Esophagus squamous epithelium (tissue), 5 donors: ENCODE results near the gene CFL1. TPM values are rescaled to one million over a fixed set of nuclear protein-coding genes. Genes with fewer than 3 reads are reported as not detected.

ENCODE experiments used
- DNase-seq: peaks from one replicate; lab custom pipeline; 2025; lab: John Stamatoyannopoulos, UW
- H3K27ac ChIP-seq, 4 donors: fragments of 200-600 bp; sonication (generic); one replicate each; pipeline ENCODE4 v1.5.1; 2016 to 2019; ENCODE audit warnings: mild to moderate bottlenecking in 1 of 4
- H3K27me3 ChIP-seq, 4 donors: fragments of 200-600 bp; sonication (generic); 1 replicate in 3 of 4; 2 replicates in 1 of 4; pipeline versions ENCODE4 v1.5.1 to v1.6.0; 2017 to 2021; ENCODE audit warnings: antibody characterized with exemption in 1 of 4
- H3K36me3 ChIP-seq, 3 donors: fragments of 200-600 bp; sonication (generic); one replicate each; pipeline ENCODE4 v1.5.1; 2016 to 2019
- H3K4me1 ChIP-seq, 3 donors: fragments of 200-600 bp; sonication (generic); one replicate each; pipeline ENCODE4 v1.5.1; 2017 to 2019
- H3K4me3 ChIP-seq, 4 donors: fragments of 200-600 bp; sonication (generic); 1 replicate in 3 of 4; 2 replicates in 1 of 4; pipeline ENCODE4 v1.5.1; 2016 to 2019; ENCODE audit warnings: mild to moderate bottlenecking in 2 of 4, moderate library complexity in 1 of 4
- H3K9me3 ChIP-seq, 3 donors: fragments of 200-600 bp; sonication (generic); one replicate each; pipeline ENCODE4 v1.5.1; 2016 to 2019
- CTCF ChIP-seq, 6 experiments: fragments of 450-650 bp in 4 of 6; fragments of 200-600 bp in 2 of 6; sonication (generic) in 2 of 6; IDR thresholded peaks; one replicate each; pipeline ENCODE4 v1.5.1; 2016 to 2019; ENCODE audit warnings: antibody characterized with exemption in 6 of 6, mild to moderate bottlenecking in 4 of 6, moderate library complexity in 4 of 6
- POLR2A ChIP-seq, 4 donors: fragments of 450-650 bp; IDR thresholded peaks; one replicate each; pipeline ENCODE4 v1.6.1; 2017; ENCODE audit warnings: antibody characterized with exemption in 4 of 4, mild to moderate bottlenecking in 4 of 4, moderate library complexity in 3 of 4
- WGBS, 2 donors: methylation state at CpG; one replicate each; pipeline ENCODE4 v1.1.5; 2018; 5-methylcytosine and 5-hydroxymethylcytosine counted together
- intact Hi-C: fragments of 100-400 bp; cut with DNase I; formaldehyde crosslinking; loops from one replicate; pipeline ENCODE4 v1.15.0; 2022
- total RNA-seq, 4 donors: library from RNA; depleted of rRNA; stranded (reverse); fragments of >200 nt; gene quantifications; one replicate each; pipeline ENCODE4 v1.1.0, GENCODE V29; 2016
- donor health status: DM: yes; HTN: yes; CAD: no.

CFL1 gene
- total RNA-seq, 4 donors from 2014 or later = 453 to 833 (median 750) TPM

DNA sequence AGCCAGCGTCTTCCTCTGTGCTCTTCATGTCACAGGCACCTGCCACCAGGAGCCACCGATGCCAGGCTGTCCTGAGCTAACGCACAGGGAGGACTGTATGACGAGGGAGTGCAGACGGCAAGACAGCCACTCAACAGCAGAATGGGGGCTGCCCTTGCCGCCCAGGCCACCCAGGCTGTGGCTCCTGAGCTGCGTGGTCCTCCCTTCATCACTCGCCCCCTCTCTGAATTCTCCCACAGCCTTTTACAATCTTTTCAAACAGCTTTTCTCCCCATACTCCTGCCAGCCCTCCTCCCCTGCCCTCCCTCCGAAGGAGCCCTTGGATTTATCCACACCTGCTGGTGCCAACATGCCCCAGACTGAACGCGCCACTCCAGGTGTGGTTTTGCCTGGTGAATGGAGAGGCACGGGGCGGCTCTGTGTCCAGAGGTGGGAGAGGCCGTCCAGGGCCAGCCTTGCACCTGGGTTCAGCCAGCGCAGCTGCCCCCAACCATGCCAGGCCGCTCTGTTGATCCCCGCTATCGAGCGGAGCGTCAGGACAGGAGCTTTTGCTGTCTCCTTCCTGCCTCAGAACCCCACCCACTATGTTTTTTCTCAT is 49.1 kb downstream of the CFL1 start:
- Histone ChIP-seq H3K9me3 (no peaks in the 10 kb centered on the region), H3K36me3 (no peaks in the 10 kb centered on the region), H3K27me3 (peaks cover 0 to 56% (median 0%) of the 10 kb centered on the region in 4 donors), H3K4me3 (no peak overlapping the region), H3K4me1 (peaks cover 0 to 35% (median 3%) of the 10 kb centered on the region in 3 donors), H3K27ac (no peak overlapping the region)
- no peak for TF ChIP-seq POLR2A (IDR thresholded peaks at IDR 0.05)
- TF ChIP-seq CTCF (IDR thresholded peaks at IDR 0.05) = no peak
- intact Hi-C loops = no loop called here
- WGBS, 2 donors = 26 to 54% methylated on average over 9 of the region's 20 CpGs
- no peak for DNase-seq

DNA sequence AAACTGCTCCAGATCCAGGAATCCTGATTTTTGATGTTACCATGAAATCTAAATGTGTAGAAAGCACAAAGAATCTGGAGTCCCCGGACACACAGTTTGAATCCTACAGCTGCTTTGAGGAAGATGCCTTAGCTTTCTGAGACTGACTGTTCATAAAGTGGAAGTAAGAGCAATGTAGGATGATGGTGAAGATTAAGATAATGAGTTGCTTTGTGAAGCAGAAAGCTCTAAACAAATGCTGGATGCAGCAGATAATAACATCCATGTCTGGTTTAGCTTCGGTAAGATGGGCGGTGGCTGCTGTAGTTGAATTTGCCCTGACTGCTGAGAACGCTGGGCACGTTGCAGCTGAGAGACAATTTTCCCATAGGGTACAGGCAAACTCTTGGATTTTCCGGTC is 51.0 kb downstream of the CFL1 start:
- H3K36me3 ChIP-seq = no peaks in the 10 kb centered on the region
- H3K27me3 ChIP-seq = peaks cover 0 to 74% (median 0%) of the 10 kb centered on the region in 4 donors
- no peak for DNase-seq
- H3K4me3 ChIP-seq = no peak overlapping the region
- no peaks in the 10 kb centered on the region for H3K9me3 ChIP-seq
- WGBS, 2 donors = 60 to 62% methylated on average over 6 of the region's 6 CpGs
- intact Hi-C loops = no loop called here
- TF ChIP-seq CTCF (IDR thresholded peaks at IDR 0.05) (no peak), POLR2A (IDR thresholded peaks at IDR 0.05) (no peak)
- no peak overlapping the region for H3K27ac ChIP-seq
- peaks cover 0 to 40% (median 3%) of the 10 kb centered on the region in 3 donors for H3K4me1 ChIP-seq

Other genes with a start within 250 kb of the CFL1 start
- 10 to 100 TPM; 27.5 to 33.0 (median 30.4) TPM for gene MAP3K11, start 244.0 kb downstream of the CFL1 start, total RNA-seq
- 10 to 100 TPM; 24.0 to 40.0 (median 30.9) TPM for gene PCNX3, start 242.4 kb downstream of the CFL1 start, total RNA-seq
- gene SIPA1, start 220.1 kb downstream of the CFL1 start, total RNA-seq = 10 to 100 TPM in 3 of 4 donors, 1 to 10 TPM in 1; 7.8 to 29.2 (median 27.5) TPM
- gene RELA, start 195.3 kb downstream of the CFL1 start, total RNA-seq = 10 to 100 TPM; 29.4 to 49.4 (median 47.5) TPM
- gene KAT5, start 145.9 kb downstream of the CFL1 start, total RNA-seq = 10 to 100 TPM; 38.2 to 64.7 (median 51.1) TPM
- gene RNASEH2C, start 137.4 kb downstream of the CFL1 start, total RNA-seq = 10 to 100 TPM; 39.9 to 59.5 (median 50.8) TPM
- 10 to 100 TPM; 16.4 to 38.5 (median 23.3) TPM for gene AP5B1, start 77.2 kb downstream of the CFL1 start, total RNA-seq
- gene OVOL1, start 71.1 kb downstream of the CFL1 start, total RNA-seq = 10 to 100 TPM; 26.5 to 90.9 (median 55.3) TPM
- under 1 TPM in 1 of 4 donors, not detected in 3; 0.38 TPM for gene SNX32, start 24.2 kb downstream of the CFL1 start, total RNA-seq
- gene MUS81, start 2.3 kb upstream of the CFL1 start, total RNA-seq = 10 to 100 TPM; 17.6 to 36.2 (median 31.1) TPM
- gene EFEMP2, start 14.6 kb upstream of the CFL1 start, total RNA-seq = 10 to 100 TPM in 2 of 4 donors, 1 to 10 TPM in 2; 3.6 to 29.0 (median 10.2) TPM
- gene CTSW, start 21.7 kb upstream of the CFL1 start, total RNA-seq = 1 to 10 TPM in 3 of 4 donors, under 1 TPM in 1; 0.21 to 3.6 (median 1.8) TPM
- gene FIBP, start 30.3 kb upstream of the CFL1 start, total RNA-seq = 10 to 100 TPM; 35.7 to 60.1 (median 38.4) TPM
- gene CCDC85B, start 32.5 kb upstream of the CFL1 start, total RNA-seq = 10 to 100 TPM; 16.0 to 34.3 (median 28.0) TPM
- 10 to 100 TPM; 11.9 to 72.7 (median 35.6) TPM for gene FOSL1, start 42.2 kb upstream of the CFL1 start, total RNA-seq
- gene C11orf68, start 60.9 kb upstream of the CFL1 start, total RNA-seq = 10 to 100 TPM in 2 of 4 donors, 1 to 10 TPM in 2; 5.8 to 15.6 (median 10.6) TPM
- 100 to 1,000 TPM in 1 of 4 donors, 10 to 100 TPM in 3; 69.6 to 138 (median 76.8) TPM for gene DRAP1, start 61.2 kb upstream of the CFL1 start, total RNA-seq
- gene TSGA10IP, start 87.3 kb upstream of the CFL1 start, total RNA-seq = not detected
- gene SART1, start 103.6 kb upstream of the CFL1 start, total RNA-seq = 10 to 100 TPM; 27.6 to 35.0 (median 33.1) TPM
- 10 to 100 TPM; 24.7 to 43.2 (median 30.0) TPM for gene EIF1AD, start 144.0 kb upstream of the CFL1 start, total RNA-seq
- gene BANF1, start 144.3 kb upstream of the CFL1 start, total RNA-seq = 10 to 100 TPM; 29.1 to 52.3 (median 41.9) TPM
- gene CST6, start 153.8 kb upstream of the CFL1 start, total RNA-seq = 10 to 100 TPM; 14.6 to 58.5 (median 15.1) TPM
- not detected for gene CATSPER1, start 168.3 kb upstream of the CFL1 start, total RNA-seq
- not detected for gene GAL3ST3, start 191.0 kb upstream of the CFL1 start, total RNA-seq
- gene SF3B2, start 194.2 kb upstream of the CFL1 start, total RNA-seq = 100 to 1,000 TPM in 1 of 4 donors, 10 to 100 TPM in 3; 87.8 to 112 (median 93.5) TPM
- gene PACS1, start 212.1 kb upstream of the CFL1 start, total RNA-seq = 10 to 100 TPM; 17.9 to 37.6 (median 25.4) TPM